Adipose tissue (tissue), 3 donors: Measurements from ENCODE around the gene ODF4. TPM values are rescaled to one million over a fixed set of nuclear protein-coding genes. Genes with fewer than 3 reads are reported as not detected.
"Not testable (repeated sequence)": the region's sequence is repeated elsewhere in the genome, so short reads cannot be mapped to it uniquely, and the experiment has no call there.

Source experiments
- H3K27ac ChIP-seq: one replicate; pipeline ENCODE4 v1.5.1; 2013; ENCODE audit warnings: low read depth, low read length
- WGBS, 3 donors: extraction: QIAGEN DNeasy Blood & Tissue Kit; methylation state at CpG; one replicate each; pipeline ENCODE4 v1.1.7; 2013; 5-methylcytosine and 5-hydroxymethylcytosine counted together
- polyA plus RNA-seq, 3 donors: library from polyadenylated mRNA; stranded (reverse); fragments of 200-250 nt; gene quantifications; one replicate each; pipeline ENCODE4 v1.2.3, GENCODE V29; 2013
- donor health status: healthy with polysubstance abuse.
- donor health status: Bipolar disorder and iron deficiency.
- donor health status: healthy.

The ODF4 gene
- polyA plus RNA-seq, 3 donors: not detected

- H3K27ac ChIP-seq: no peak overlapping the region
- WGBS, 3 donors: 73 to 78% (median 77%) methylated on average over 6 of the region's 6 CpGs
Observed at GRCh38 chr17:8320990-8321389, 18.6 kb upstream of the ODF4 start.

- 81 to 86% (median 82%) methylated on average over 8 of the region's 8 CpGs for WGBS, 3 donors
- H3K27ac ChIP-seq: no peak overlapping the region
Observed at GRCh38 chr17:8322061-8322460, 17.6 kb upstream of the ODF4 start.

- WGBS, 3 donors: 69 to 82% (median 71%) methylated on average over 5 of the region's 5 CpGs
- H3K27ac ChIP-seq: no peak overlapping the region
Observed at GRCh38 chr17:8324132-8324531, 15.5 kb upstream of the ODF4 start.

GRCh38 chr17:8324923-8325322, 14.7 kb upstream of the ODF4 start:
- peak overlapping the region; percentile 46 for H3K27ac ChIP-seq
- 64 to 76% (median 68%) methylated on average over 5 of the region's 5 CpGs for WGBS, 3 donors

GRCh38 chr17:8326511-8327302, 12.9 kb upstream of the ODF4 start:
- no peak overlapping the region for H3K27ac ChIP-seq
- WGBS, 3 donors: 1 to 4% (median 2%) methylated on average over 47 to 48 of the region's 48 CpGs

GRCh38 chr17:8327303-8327649, 12.4 kb upstream of the ODF4 start:
- WGBS, 3 donors: 9 to 14% (median 10%) methylated on average over 25 of the region's 25 CpGs
- no peak overlapping the region for H3K27ac ChIP-seq

GRCh38 chr17:8332128-8332527, 7.5 kb upstream of the ODF4 start:
- H3K27ac ChIP-seq: no peak overlapping the region
- 73 to 87% (median 86%) methylated on average over 2 of the region's 2 CpGs for WGBS, 3 donors

GRCh38 chr17:8332688-8333087, 7.0 kb upstream of the ODF4 start:
- H3K27ac ChIP-seq: no peak overlapping the region
- 41 to 73% (median 62%) methylated on average over 5 of the region's 5 CpGs for WGBS, 3 donors

GRCh38 chr17:8333281-8333680, 6.4 kb upstream of the ODF4 start:
- no peak overlapping the region for H3K27ac ChIP-seq
- 89 to 95% (median 93%) methylated on average over 4 of the region's 4 CpGs for WGBS, 3 donors

GRCh38 chr17:8337802-8338752, 1.6 kb upstream of the ODF4 start:
- WGBS, 3 donors: 20 to 39% (median 32%) methylated on average over 11 of the region's 11 CpGs

GRCh38 chr17:8338753-8339140, 893 bp upstream of the ODF4 start:
- H3K27ac ChIP-seq: no peak overlapping the region
- 72 to 83% (median 83%) methylated on average over 5 of the region's 5 CpGs for WGBS, 3 donors

More at GRCh38 chr17:8337802-8338752, 1.6 kb upstream of the ODF4 start:
- H3K27ac ChIP-seq: no peak overlapping the region

GRCh38 chr17:8341456-8341855, 1.8 kb downstream of the ODF4 start:
- no peak overlapping the region for H3K27ac ChIP-seq
- 67 to 77% (median 70%) methylated on average over 4 of the region's 4 CpGs for WGBS, 3 donors

GRCh38 chr17:8345052-8345690, 5.5 kb downstream of the ODF4 start:
- 67 to 69% (median 68%) methylated on average over 6 of the region's 6 CpGs for WGBS, 3 donors
- H3K27ac ChIP-seq: no peak overlapping the region

GRCh38 chr17:8345951-8346665, 6.5 kb downstream of the ODF4 start:
- WGBS, 3 donors: 44 to 78% (median 71%) methylated on average over 5 of the region's 5 CpGs
- H3K27ac ChIP-seq: no peak overlapping the region

GRCh38 chr17:8347001-8347400, 7.4 kb downstream of the ODF4 start:
- not testable (repeated sequence) for H3K27ac ChIP-seq
- WGBS, 3 donors: 47 to 60% (median 50%) methylated on average over 17 to 25 of the region's 25 CpGs

- no peak overlapping the region for H3K27ac ChIP-seq
- 60 to 82% (median 81%) methylated on average over 7 of the region's 7 CpGs for WGBS, 3 donors
Observed at GRCh38 chr17:8350339-8350738, 10.7 kb downstream of the ODF4 start.

GRCh38 chr17:8353736-8354135, 14.1 kb downstream of the ODF4 start:
- WGBS, 3 donors: 68 to 76% (median 71%) methylated on average over 7 of the region's 7 CpGs
- no peak overlapping the region for H3K27ac ChIP-seq

- H3K27ac ChIP-seq: no peak overlapping the region
- 62 to 82% (median 65%) methylated on average over 8 of the region's 8 CpGs for WGBS, 3 donors
Observed at GRCh38 chr17:8354236-8354635, 14.6 kb downstream of the ODF4 start.
